Mammary epithelial cell (primary cell): ENCODE data around the gene CTDSPL.

Source experiments
- CTCF ChIP-seq, 2 donors: IDR thresholded peaks in 1 of 2; conservative IDR thresholded peaks in 1 of 2; 2 replicates each; pipeline ENCODE4 v1.5.1; 2011 to 2012; ENCODE audit warnings: inconsistent platforms in 2 of 2, low read length in 2 of 2, mild to moderate bottlenecking in 2 of 2, control low read depth in 1 of 2, low read depth in 1 of 2; ENCODE audit not compliant: insufficient read depth in 1 of 2; ENCODE audit errors: extremely low read depth in 1 of 2
- EZH2 ChIP-seq: IDR thresholded peaks from 2 replicates; pipeline ENCODE4 v1.6.1; 2012; ENCODE audit warnings: low read length, inconsistent platforms, borderline replicate concordance

- TF ChIP-seq CTCF (conservative IDR thresholded peaks at IDR 0.05 in 1 of 2, IDR thresholded peaks at IDR 0.05 in 1 of 2; ENCODE audit: extremely low read depth in 1 of 2, insufficient read depth in 1 of 2, low read depth in 1 of 2, low read length in 2 of 2) (no peak), EZH2 (no peak)
Measured at GRCh38 chr3:37905987-37906674, 44.5 kb downstream of the CTDSPL start.
